C1 segment of cervical spinal cord (tissue), 14 donors: ENCODE measurements around the gene TUSC2.
"Not testable (repeated sequence)": the region's sequence is repeated elsewhere in the genome, so short reads cannot be mapped to it uniquely, and the experiment has no call there.

Experiments used
- DNase-seq, 14 donors: peaks; one replicate each; lab custom pipeline; 2025; lab: John Stamatoyannopoulos, UW

Gene TUSC2

DNA sequence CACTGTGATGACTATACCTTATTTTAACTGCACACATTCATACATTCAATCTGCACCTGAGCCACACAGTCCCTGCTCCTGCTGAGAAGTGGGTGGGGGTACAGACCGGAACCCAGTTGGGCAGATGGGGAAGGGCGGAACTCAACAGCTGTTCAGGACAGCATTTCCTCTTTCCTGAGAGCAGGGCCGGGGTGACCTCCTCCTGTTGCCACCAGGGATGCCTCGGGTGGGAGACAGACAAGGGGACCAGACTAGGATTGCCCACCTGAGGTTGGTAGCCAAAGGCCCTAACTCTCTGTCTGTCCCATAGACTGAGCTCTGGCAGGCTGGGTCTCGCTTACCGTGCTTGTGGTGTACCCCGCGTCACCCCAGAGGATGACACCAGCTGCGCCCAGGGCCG, 9.4 kb downstream of the TUSC2 start:
- DNase-seq, result no peak

- DNase-seq, result no peak
Observed at GRCh38 chr3:50318163-50318562, 9.9 kb downstream of the TUSC2 start.

GRCh38 chr3:50317300-50317699, 10.7 kb downstream of the TUSC2 start:
- DNase-seq, result no peak

- DNase-seq, result no peak
Observed at GRCh38 chr3:50316657-50317242, 11.3 kb downstream of the TUSC2 start.

- DNase-seq, result no peak
Observed at GRCh38 chr3:50314816-50315215, 13.2 kb downstream of the TUSC2 start.

- DNase-seq, result no peak
Observed at GRCh38 chr3:50314342-50314741, 13.7 kb downstream of the TUSC2 start.

- not testable (repeated sequence) for DNase-seq
Observed at GRCh38 chr3:50312041-50312440, 16.0 kb downstream of the TUSC2 start.

DNA sequence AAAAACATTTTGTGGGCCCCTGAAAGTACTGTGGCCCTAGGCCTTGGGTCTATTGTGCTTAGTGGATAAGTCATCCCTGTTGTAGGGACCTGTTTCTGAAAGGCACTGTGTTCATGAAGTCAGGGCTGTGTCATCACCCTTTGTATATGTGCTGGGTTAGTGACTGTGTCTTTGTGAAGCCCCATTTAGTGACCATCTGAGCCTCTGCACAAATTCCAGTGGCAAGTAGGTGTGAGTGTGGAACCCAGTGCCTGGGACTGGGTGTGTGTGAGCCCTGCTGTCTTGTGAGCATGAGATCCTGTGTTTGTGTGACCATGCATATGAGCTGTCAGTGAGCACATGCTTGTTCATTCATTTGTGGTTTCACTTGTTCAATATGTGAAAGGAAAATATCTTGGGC, 23.4 kb downstream of the TUSC2 start:
- DNase-seq, result no peak

DNA sequence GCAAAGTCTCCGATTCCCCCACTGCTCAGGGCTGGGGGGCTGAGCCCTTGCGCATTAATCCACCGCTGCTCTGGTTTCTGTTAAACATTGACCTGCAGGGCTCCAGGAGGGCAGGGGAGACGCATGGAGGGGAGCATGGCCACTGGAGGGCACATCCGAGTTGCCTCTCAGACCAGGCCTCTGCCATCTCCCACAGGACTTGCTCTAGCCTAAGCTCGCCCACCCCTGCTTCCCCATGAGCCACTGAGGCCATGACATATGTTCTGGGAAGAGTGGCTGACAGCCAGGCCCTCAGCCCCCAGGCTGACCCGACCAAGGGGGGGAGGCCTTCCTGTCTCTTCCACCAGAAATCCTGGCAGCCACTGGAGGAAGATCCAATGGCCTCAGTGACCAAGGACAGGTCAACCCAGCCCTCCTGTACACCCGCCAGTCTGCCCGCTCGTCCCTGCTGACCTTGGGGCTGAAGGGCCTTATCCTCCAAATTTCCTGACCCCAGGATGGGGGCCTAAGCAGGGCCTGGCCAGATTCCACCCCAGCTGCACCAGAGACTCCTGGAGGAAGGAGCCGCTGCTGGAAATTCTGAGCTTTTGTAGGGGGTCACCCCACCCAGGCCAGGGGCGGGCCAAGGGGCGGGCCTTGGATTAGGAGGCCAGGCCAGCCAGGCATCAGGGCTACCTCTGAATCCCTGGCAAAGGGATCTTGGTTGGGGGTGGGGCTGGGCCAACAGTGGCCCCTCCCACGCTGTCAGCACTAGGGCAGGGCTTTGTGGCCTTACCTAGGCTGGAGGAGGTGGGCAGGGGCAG, 24.8 kb downstream of the TUSC2 start, which contains the start of gene HYAL1:
Gene HYAL1 (minus strand): TSS at position 562 of the 803 bp plus-strand sequence. CDS start 618 bp downstream, outside the sequence.
- no peak for DNase-seq

DNA sequence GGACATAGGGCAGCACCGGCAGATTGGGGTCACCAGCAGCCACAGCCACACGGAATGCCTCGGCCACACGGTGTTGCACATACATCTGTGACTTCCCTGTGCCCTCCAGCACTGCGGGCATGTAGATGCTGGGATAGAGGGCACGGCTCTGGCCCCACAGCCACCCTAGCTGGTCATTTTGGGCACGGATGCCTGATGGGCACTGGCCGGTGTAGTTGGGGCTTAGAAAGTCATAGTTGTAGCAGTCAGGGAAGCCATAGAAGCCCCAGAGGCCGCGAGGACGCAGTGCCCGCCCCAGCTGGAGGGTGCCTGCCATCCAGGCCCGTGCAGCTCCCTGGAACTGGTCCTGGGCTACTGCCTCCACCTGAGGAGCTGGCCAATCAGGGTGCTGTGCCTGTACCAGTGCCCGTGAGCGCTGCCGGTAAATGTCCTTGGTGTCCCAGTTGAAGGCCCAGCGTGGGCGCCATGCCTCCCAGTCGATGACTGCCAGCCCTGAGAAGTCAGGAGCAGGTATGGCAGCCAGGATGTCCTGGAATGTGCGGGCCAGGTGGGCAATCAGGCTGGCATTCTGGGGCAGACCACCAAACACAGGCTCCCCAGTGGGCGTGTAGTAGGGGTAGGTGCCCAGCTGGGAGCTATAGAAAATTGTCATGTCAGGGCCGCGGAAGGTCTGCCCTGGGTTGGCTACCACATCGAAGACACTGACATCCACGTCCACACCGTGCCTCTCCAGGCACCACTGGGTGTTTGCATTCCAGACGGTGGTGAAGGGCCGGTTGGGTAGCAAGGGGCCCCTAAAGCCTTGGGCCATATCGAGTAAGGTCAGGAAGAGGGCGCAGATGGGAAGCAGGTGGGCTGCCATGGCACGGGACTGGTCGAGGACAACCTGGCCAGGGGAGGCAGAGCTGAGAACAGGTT, 25.7 kb downstream of the TUSC2 start:
- DNase-seq, result no peak

DNA sequence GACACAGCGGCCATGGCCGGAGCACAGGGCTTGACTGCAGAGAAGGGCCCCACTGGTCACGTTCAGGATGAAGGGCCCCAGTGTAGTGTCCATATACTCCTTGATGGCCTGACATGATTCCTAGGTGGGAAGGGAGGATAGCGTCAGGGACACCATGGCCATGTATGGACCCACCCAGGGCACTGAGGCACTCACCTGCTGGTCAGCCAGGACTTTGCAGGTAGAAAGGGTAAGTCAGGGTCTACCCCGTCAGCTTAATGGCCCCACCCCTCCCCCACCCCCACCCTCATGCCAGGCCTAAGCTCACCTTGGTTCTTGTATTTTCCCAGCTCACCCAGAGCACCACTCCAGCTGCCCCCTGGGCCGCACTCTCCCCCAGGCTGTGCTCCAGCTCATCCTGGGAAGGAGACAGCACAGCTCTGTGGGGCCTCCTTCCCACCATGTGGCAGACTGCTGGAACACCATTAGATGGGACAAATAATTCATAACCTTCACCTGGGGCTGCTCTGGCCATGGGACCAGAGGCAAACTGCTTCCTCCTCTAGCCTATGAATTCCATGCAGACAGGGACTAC, 27.3 kb downstream of the TUSC2 start:
- DNase-seq, result no peak

- peak in 11 of 14 donors; percentile 49 to 81 (median 71) for DNase-seq
Observed at GRCh38 chr3:50299929-50300680, 27.9 kb downstream of the TUSC2 start.

- no peak for DNase-seq
Observed at GRCh38 chr3:50299638-50299928, 28.4 kb downstream of the TUSC2 start.

DNA sequence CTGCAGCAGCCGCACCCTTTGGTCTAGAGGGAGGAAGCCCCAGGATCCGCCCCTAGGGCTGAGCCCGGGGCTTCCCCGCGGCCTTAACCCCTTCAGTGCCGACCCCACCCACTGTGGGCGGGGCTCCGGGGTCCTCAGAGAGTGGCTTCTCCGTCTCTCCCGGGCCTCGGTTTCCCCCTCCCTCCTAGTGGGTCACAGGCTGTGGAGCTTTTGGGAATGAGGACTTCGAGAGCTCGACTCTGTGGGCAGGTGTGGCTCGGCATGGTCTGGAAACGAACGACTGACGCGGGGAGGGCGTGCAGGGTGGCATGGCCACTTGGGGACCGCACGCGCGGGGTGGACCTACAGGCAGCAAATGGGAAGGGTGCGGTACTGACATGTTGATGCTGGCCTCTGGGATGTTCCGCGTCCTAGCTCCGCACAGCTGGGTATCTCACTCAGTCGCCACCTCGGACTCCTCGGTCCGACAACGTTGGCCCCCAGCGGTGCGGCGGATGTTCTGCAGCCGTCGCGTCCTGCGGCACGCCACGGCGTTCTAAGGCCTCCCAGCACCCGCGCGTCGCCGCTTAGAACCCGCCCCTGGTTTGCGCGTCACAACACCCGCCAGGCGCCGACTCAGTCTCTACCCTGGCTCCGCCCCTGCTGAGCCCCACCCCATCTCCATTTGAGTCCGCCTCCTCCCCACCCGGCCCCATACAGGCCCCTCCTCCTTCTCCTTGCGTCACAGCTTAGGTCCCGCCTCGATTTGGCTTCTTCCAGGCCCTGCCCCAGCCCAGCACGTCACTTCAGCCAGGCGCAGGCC, 29.0 kb downstream of the TUSC2 start, which contains the start of the genes HYAL3 and NAA80:
Gene HYAL3 (minus strand): TSS at position 570 of the 802 bp plus-strand sequence. CDS start 3,803 bp downstream, outside the sequence.
Gene NAA80 (minus strand): TSS at position 570 of the 802 bp plus-strand sequence. CDS start 1,942 bp downstream, outside the sequence.
- DNase-seq, result peak; percentile 85 to 100 (median 98)

GRCh38 chr3:50297896-50298725, 29.9 kb downstream of the TUSC2 start:
- DNase-seq, result no peak

DNA sequence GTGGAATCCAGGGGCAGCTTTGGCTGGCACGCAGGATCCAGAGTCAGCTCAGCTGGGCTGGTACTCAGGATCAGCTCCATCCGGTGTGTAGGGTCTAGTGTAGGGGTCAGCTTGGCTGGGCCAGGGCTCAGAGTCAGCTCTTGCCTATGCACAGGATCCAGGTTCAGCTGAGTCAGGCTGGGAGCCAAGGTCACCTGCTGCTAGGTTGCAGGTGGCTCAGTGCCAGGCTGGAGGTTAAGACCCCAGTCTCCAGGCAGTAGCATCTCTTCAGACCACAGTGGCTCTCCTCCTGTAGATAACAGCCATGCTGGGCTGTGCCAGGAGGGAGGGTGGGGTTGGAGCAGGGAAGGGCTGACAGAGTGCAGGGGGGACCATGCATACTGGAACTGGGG, 30.6 kb downstream of the TUSC2 start:
- DNase-seq, result peak in 1 of 14 donors; percentile 10

GRCh38 chr3:50296721-50297383, 31.2 kb downstream of the TUSC2 start:
- DNase-seq, result no peak
